ENCODE measurements around the gene ATP8A1. TPM values are rescaled to one million over a fixed set of nuclear protein-coding genes. Genes with fewer than 3 reads are reported as not detected.
A peak's percentile ranks its signal among the peaks of the same experiment; 100 is the strongest.

Gene ATP8A1
- total and polyA plus RNA-seq, 4 donors: 0.38 to 13.2 (median 6.7) TPM

DNA sequence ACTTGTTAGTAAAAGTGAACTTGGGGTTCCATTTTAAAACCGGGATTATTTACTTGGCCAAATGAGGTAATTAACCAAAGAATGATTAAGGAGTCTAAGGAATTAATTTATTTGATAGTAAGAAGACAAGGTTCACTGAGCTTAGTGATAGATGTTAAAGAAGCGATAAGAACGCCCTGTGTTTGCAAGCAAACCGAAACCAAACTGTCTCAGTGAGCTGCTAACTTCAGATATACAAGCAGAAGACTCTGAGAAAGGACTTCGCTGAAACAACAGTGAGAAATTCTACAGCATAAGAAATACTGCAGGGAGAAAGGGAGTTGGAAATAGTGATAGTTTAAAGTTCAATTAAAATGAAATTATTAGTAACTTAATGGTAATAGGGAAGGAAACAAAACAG, 297.2 kb downstream of the ATP8A1 start:
- H3K4me1 ChIP-seq (ENCODE audit: control insufficient read depth in 1 of 2, insufficient read depth in 2 of 2, low read length in 2 of 2): no peaks in the 10 kb centered on the region
- H3K27me3 ChIP-seq (ENCODE audit: control insufficient read depth in 1 of 2, insufficient read depth in 2 of 2, low read length in 1 of 2): peaks cover 0 to 3% of the 10 kb centered on the region in 2 donors
- no peak overlapping the region for H3K4me3 ChIP-seq (ENCODE audit: low read length in 2 of 2)
- intact Hi-C loops (cut with DNase I): no loop called here
- DNase-seq: no peak
- H3K9me3 ChIP-seq (ENCODE audit: control insufficient read depth, low read length): peaks cover 5% of the 10 kb centered on the region
- H3K36me3 ChIP-seq (ENCODE audit: control insufficient read depth in 1 of 2, insufficient read depth in 2 of 2, low read length in 1 of 2): no peaks in the 10 kb centered on the region
- no peak overlapping the region for H3K27ac ChIP-seq (ENCODE audit: low read depth in 1 of 2, low read length in 2 of 2)
- 6 to 20% methylated on average over 5 of the region's 5 CpGs for WGBS, 2 donors
- peak; percentile 30 for ATAC-seq (ENCODE audit: low FRiP score)

Other genes starting within 250 kb of the ATP8A1 start
- gene GRXCR1, start 235.6 kb upstream of the ATP8A1 start, total RNA-seq: not detected
- gene GRXCR1, start 235.6 kb upstream of the ATP8A1 start, polyA plus RNA-seq: not detected